Adrenal gland (tissue), 12 donors: Measurements from ENCODE around the gene SLC5A7. TPM values are rescaled to one million over a fixed set of nuclear protein-coding genes. Genes with fewer than 3 reads are reported as not detected.

Source experiments
- DNase-seq, 7 donors: peaks; one replicate each; pipeline ENCODE4 v3.0.0-alpha.2; 2019 to 2020
- H3K27ac ChIP-seq, 5 donors: fragments of 200-600 bp; sonication (generic) in 4 of 5; 1 replicate in 3 of 5; 2 replicates in 2 of 5; pipeline versions ENCODE4 v1.5.1 to v1.8.0; 2016 to 2020; ENCODE audit warnings: mild to moderate bottlenecking in 1 of 5
- H3K27me3 ChIP-seq: fragments of 200-600 bp; 2 replicates; pipeline ENCODE4 v1.8.0; 2021
- H3K36me3 ChIP-seq, 2 donors: fragments of 200-600 bp; replicated peaks in 1 of 2; 1 replicate in 1 of 2; 2 replicates in 1 of 2; pipeline versions ENCODE4 v1.5.1 to v1.8.0; 2018 to 2022
- H3K4me1 ChIP-seq, 2 donors: fragments of 200-600 bp; replicated peaks in 1 of 2; 1 replicate in 1 of 2; 2 replicates in 1 of 2; pipeline versions ENCODE4 v1.5.1 to v1.8.0; 2018 to 2021
- H3K4me3 ChIP-seq, 4 donors: fragments of 200-600 bp; sonication (generic) in 3 of 4; one replicate each; pipeline ENCODE4 v1.5.1; 2016 to 2018
- H3K9me3 ChIP-seq, 3 donors: fragments of 200-600 bp; sonication (generic) in 1 of 3; replicated peaks in 1 of 3; 1 replicate in 2 of 3; 2 replicates in 1 of 3; pipeline versions ENCODE4 v1.5.1 to v1.8.0; 2016 to 2021
- POLR2A ChIP-seq, 2 donors: fragments of 450-650 bp; IDR thresholded peaks; one replicate each; pipeline ENCODE4 v1.6.1; 2017; ENCODE audit warnings: antibody characterized with exemption in 2 of 2, mild to moderate bottlenecking in 2 of 2, moderate library complexity in 1 of 2
- WGBS, 4 donors: extraction: QIAGEN DNeasy Blood & Tissue Kit in 2 of 4; methylation state at CpG; one replicate each; pipeline versions ENCODE4 v1.1.5 to v1.1.7; 2013 to 2017; 5-methylcytosine and 5-hydroxymethylcytosine counted together
- intact Hi-C, 2 donors: fragments of 100-400 bp; cut with DNase I; formaldehyde crosslinking; loops; one replicate each; pipeline versions ENCODE4 v1.14.1 to v1.15.0; 2022 to 2023
- polyA plus RNA-seq, 3 donors: library from polyadenylated mRNA; stranded (reverse); fragments of 200-250 nt in 2 of 3; fragments of 350-450 nt in 1 of 3; fragmentation: Illumina TruSeq in 1 of 3; extraction: RNeasy Lipid Tissue Mini Kit (QIAGEN cat#74804) in 1 of 3; gene quantifications; one replicate each; pipeline ENCODE4 v1.2.3, GENCODE V29; 2013 to 2014
- total RNA-seq, 9 donors: library from RNA; depleted of rRNA in 4 of 9; stranded (reverse); fragments of >200 nt in 4 of 9; fragments of 120-200 nt in 1 of 9; fragmentation: NEBNext Ultra II Directional in 1 of 9; extraction: Animal tissue kit (Norgen Biotek cat#: 25700) in 1 of 9; gene quantifications; one replicate each; pipeline versions ENCODE4 v1.1.0 to v1.2.4, GENCODE V29; 2013 to 2023
- TF ChIP-seq, protein P1 (sequence below), 6 experiments: fragments of 450-650 bp in 4 of 6; fragments of 200-600 bp in 2 of 6; sonication (generic) in 1 of 6; IDR thresholded peaks; 1 replicate in 5 of 6; 2 replicates in 1 of 6; pipeline versions ENCODE4 v1.5.1 to v1.8.0; 2016 to 2021; ENCODE audit warnings: antibody characterized with exemption in 6 of 6, mild to moderate bottlenecking in 2 of 6, moderate library complexity in 1 of 6
- donor health status: healthy with polysubstance abuse.
- donor health status: Bipolar disorder and iron deficiency.
- donor health status: DM: yes; HTN: yes; CAD: no.
- donor health status: DM: no; HTN: no; CAD: no.
- donor health status: DM: no; HTN: no; CAD: no.
- donor health status: DM: yes; HTN: yes; CAD: no.

The SLC5A7 gene
- total and polyA plus RNA-seq, 12 donors, result 0.06 to 1.9 (median 0.52) TPM; not detected in 2

DNA sequence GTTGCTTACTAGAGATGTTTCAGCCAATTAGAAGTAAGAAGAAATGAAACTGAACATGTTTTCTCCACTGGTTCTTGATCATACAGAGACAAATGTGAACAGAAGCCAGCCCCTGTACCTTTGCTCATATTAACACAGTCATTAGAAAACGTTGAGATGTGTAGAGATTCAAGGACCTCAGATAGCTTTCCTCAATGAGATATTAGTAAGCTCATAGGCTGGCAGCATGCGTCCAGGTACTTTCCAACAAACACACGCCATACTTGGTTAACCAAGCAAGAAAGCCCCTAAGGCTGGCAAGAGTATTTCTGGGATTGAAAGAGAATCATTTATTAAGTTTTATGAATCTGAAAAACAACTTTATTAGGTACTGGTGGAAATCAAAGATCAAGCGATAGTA lies 37.5 kb downstream of the SLC5A7 start:
- DNase-seq, result no peak
- Histone ChIP-seq H3K36me3 (no peaks in the 10 kb centered on the region), H3K27me3 (no peaks in the 10 kb centered on the region), H3K4me1 (no peaks in the 10 kb centered on the region), H3K27ac (no peak overlapping the region), H3K4me3 (no peak overlapping the region), H3K9me3 (no peaks in the 10 kb centered on the region)
- WGBS, 4 donors, result 74 to 81% (median 78%) methylated on average over 4 of the region's 4 CpGs
- TF ChIP-seq POLR2A (IDR thresholded peaks at IDR 0.05), result no peak
- TF ChIP-seq, protein P1, sequence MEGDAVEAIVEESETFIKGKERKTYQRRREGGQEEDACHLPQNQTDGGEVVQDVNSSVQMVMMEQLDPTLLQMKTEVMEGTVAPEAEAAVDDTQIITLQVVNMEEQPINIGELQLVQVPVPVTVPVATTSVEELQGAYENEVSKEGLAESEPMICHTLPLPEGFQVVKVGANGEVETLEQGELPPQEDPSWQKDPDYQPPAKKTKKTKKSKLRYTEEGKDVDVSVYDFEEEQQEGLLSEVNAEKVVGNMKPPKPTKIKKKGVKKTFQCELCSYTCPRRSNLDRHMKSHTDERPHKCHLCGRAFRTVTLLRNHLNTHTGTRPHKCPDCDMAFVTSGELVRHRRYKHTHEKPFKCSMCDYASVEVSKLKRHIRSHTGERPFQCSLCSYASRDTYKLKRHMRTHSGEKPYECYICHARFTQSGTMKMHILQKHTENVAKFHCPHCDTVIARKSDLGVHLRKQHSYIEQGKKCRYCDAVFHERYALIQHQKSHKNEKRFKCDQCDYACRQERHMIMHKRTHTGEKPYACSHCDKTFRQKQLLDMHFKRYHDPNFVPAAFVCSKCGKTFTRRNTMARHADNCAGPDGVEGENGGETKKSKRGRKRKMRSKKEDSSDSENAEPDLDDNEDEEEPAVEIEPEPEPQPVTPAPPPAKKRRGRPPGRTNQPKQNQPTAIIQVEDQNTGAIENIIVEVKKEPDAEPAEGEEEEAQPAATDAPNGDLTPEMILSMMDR (IDR thresholded peaks at IDR 0.05), result no peak
- intact Hi-C loops, result no loop called here

DNA sequence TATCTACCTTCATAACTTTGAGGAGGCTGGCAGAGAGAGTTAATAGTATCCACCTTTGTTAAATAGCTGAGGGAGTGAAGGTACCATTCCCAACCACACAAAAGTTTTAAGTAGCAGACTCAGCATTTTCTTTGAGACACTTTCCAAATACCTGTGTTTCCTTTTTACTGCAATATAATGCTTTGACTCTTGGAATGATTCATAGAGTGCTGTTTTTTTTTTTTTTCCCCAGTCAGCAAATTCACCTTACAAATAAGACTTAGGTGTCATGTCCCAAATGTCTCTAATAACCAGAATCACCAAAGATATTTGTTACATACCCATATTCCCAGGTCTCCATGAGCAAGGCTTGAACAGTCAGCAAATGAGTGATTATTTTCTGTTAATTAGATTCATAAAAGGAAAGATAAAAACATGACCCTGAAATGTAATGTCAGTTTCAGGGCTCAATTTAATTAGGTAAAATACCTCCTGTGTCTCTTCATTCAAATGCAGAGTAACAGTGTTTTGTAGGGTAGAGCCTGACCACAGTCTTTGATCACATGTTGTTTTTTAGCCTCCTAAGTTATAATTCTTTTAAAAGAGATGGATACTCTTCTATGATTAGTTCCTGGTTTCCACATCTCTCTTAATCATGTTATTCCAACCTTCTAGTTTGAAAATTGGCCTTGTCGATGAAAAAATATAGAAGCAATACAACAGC lies 39.9 kb downstream of the SLC5A7 start:
- no peaks in the 10 kb centered on the region for H3K9me3 ChIP-seq
- no peaks in the 10 kb centered on the region for H3K36me3 ChIP-seq
- DNase-seq, result no peak
- no peak overlapping the region for H3K27ac ChIP-seq
- no peak for TF ChIP-seq POLR2A (IDR thresholded peaks at IDR 0.05)
- TF ChIP-seq, protein P1 (IDR thresholded peaks at IDR 0.05), result no peak
- H3K4me3 ChIP-seq, result no peak overlapping the region
- no peaks in the 10 kb centered on the region for H3K27me3 ChIP-seq
- 84 to 98% (median 87%) methylated on average over 1 of the region's 1 CpG for WGBS, 4 donors
- no peaks in the 10 kb centered on the region for H3K4me1 ChIP-seq
- intact Hi-C loops, result no loop called here

DNA sequence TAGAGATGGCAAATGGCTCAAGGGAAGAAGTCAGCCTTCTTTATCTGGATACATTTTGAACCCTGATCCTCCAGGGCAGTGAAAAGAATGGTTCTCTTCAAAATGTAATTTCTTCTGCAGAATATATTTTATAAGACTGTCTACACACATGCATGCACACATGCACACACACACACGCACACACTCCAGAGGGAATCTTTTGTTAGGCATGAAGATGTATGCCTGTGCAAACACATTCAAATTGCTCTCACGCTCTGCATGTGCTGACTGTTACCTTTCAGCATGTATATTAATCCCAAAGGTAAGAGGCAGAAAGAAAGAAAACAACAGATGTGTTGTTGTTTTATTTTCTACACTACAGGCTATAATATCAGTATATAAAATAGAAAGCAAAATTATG lies 43.2 kb downstream of the SLC5A7 start:
- H3K4me3 ChIP-seq, result no peak overlapping the region
- H3K9me3 ChIP-seq, result no peaks in the 10 kb centered on the region
- no peak for DNase-seq
- H3K27me3 ChIP-seq, result no peaks in the 10 kb centered on the region
- TF ChIP-seq POLR2A (IDR thresholded peaks at IDR 0.05), result no peak
- H3K27ac ChIP-seq, result no peak overlapping the region
- H3K4me1 ChIP-seq, result no peaks in the 10 kb centered on the region
- intact Hi-C loops, result no loop called here
- WGBS, 4 donors, result 78 to 87% (median 86%) methylated on average over 2 of the region's 2 CpGs
- no peaks in the 10 kb centered on the region for H3K36me3 ChIP-seq

DNA sequence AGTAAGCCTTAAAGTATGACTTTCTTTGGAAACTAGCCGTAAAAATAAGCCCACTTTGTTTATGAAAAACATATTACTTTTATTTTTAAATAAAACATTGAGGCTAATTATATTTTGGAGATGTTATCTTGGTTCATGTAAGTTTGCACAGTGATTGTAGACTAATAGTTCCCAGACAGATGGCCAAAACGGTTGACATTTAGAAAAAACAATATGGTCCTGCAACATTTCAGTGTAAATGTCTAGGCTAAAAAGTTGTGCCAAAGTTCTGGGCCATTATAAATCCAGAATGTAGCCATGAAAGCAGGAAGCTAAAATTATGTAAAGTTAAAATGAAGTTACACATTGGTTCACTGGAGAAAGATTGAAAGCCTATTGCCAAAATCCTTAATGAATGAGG lies 43.6 kb downstream of the SLC5A7 start:
- DNase-seq, result no peak
- WGBS, 4 donors, result 44 to 48% (median 46%) methylated on average over 2 of the region's 2 CpGs
- TF ChIP-seq, protein P1 (IDR thresholded peaks at IDR 0.05), result no peak
- TF ChIP-seq POLR2A (IDR thresholded peaks at IDR 0.05), result no peak
- Histone ChIP-seq H3K27ac (no peak overlapping the region), H3K36me3 (no peaks in the 10 kb centered on the region), H3K9me3 (no peaks in the 10 kb centered on the region), H3K4me3 (no peak overlapping the region), H3K4me1 (no peaks in the 10 kb centered on the region), H3K27me3 (no peaks in the 10 kb centered on the region)
- intact Hi-C loops, result no loop called here

DNA sequence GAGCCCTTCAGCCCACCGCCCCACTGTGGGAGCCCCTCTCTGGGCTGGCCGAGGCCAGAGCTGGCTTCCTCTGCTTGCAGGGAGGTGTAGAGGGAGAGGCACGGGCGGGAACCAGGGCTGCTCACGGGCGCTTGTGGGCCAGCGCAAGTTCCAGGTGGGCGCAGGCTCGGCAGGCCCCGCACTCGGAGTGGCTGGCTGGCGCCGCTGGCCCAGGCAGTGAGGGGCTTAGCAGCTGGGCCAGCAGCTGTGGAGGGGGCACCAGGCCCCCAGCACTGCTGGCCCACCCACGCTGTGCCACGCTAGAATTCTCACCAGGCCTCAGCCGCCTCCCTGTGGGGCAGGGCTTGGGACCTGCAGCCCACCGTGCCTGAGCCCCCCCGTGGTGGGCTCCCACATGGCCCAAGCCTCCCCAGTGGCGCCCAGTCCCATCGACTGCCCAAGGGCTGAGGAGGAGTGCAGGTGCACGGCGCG lies 45.2 kb downstream of the SLC5A7 start:
- 93 to 100% (median 95%) methylated on average over 10 to 23 of the region's 23 CpGs for WGBS, 4 donors
- intact Hi-C loops, result no loop called here
- no peak for DNase-seq
- Histone ChIP-seq H3K36me3 (no peaks in the 10 kb centered on the region), H3K9me3 (no peaks in the 10 kb centered on the region), H3K27ac (no peak overlapping the region), H3K4me1 (no peaks in the 10 kb centered on the region), H3K27me3 (no peaks in the 10 kb centered on the region), H3K4me3 (no peak overlapping the region)
- TF ChIP-seq POLR2A (IDR thresholded peaks at IDR 0.05), result no peak
- TF ChIP-seq, protein P1 (IDR thresholded peaks at IDR 0.05), result no peak
